Cardiac muscle cell (in vitro differentiated cells and primary cell): ENCODE results near the gene TMEM175. TPM values are rescaled to one million over a fixed set of nuclear protein-coding genes. Genes with fewer than 3 reads are reported as not detected.

ENCODE experiments used
- DNase-seq, 2 donors: peaks; one replicate each; pipeline versions ENCODE4 v3.0.0 to v3.0.0-alpha.2; 2010 to 2017; ENCODE audit warnings: low read depth in 1 of 2, low spot score in 1 of 2
- H3K27ac ChIP-seq: fragments of 200-600 bp; sonication (generic); 2 replicates; pipeline ENCODE4 v1.5.1; 2016
- H3K27me3 ChIP-seq: fragments of 200-600 bp; sonication (generic); 2 replicates; pipeline ENCODE4 v1.6.0; 2016; ENCODE audit warnings: control low read depth
- H3K36me3 ChIP-seq: fragments of 200-600 bp; sonication (generic); 2 replicates; pipeline ENCODE4 v1.5.1; 2016; ENCODE audit warnings: control low read depth
- H3K4me1 ChIP-seq: fragments of 200-600 bp; sonication (generic); 2 replicates; pipeline ENCODE4 v1.8.1; 2017; ENCODE audit warnings: low read depth, mild to moderate bottlenecking, mixed run types
- H3K4me3 ChIP-seq: fragments of 200-600 bp; sonication (generic); 2 replicates; pipeline ENCODE4 v1.5.1; 2016; ENCODE audit warnings: mild to moderate bottlenecking
- H3K9me3 ChIP-seq: fragments of 200-600 bp; sonication (generic); 2 replicates; pipeline ENCODE4 v1.5.1; 2017; ENCODE audit warnings: low read depth, mild to moderate bottlenecking, control low read depth
- CTCF ChIP-seq: IDR thresholded peaks from 2 replicates; pipeline ENCODE4 v1.5.1; 2012; ENCODE audit warnings: low read depth, mild to moderate bottlenecking, low read length
- polyA plus RNA-seq: library from polyadenylated mRNA; unstranded; fragments of >200 nt; fragmentation: Nextera tagmentation; extraction: Ambion mirVana; gene quantifications from 2 replicates; pipeline ENCODE4 v1.2.1, GENCODE V29; 2016
- total RNA-seq: library from RNA; depleted of rRNA; stranded (reverse); fragments of >200 nt; gene quantifications from 2 replicates; pipeline ENCODE4 v1.2.3, GENCODE V29; 2016

The TMEM175 gene
- total and polyA plus RNA-seq, 2 experiments from 2014 or later: 31.6 to 35.1 TPM

GRCh38 chr4:885353-885752 is 46.9 kb upstream of the TMEM175 start:
- no peak for DNase-seq
- Histone ChIP-seq H3K36me3 (no peaks in the 10 kb centered on the region), H3K4me1 (no peaks in the 10 kb centered on the region), H3K4me3 (no peak overlapping the region), H3K27me3 (no peaks in the 10 kb centered on the region), H3K27ac (no peak overlapping the region), H3K9me3 (no peaks in the 10 kb centered on the region)
- no peak for TF ChIP-seq CTCF

GRCh38 chr4:886244-886643 is 46.0 kb upstream of the TMEM175 start:
- H3K4me3 ChIP-seq: no peak overlapping the region
- no peak for DNase-seq
- H3K9me3 ChIP-seq: no peaks in the 10 kb centered on the region
- H3K27ac ChIP-seq: no peak overlapping the region
- no peaks in the 10 kb centered on the region for H3K36me3 ChIP-seq
- no peaks in the 10 kb centered on the region for H3K27me3 ChIP-seq
- H3K4me1 ChIP-seq: no peaks in the 10 kb centered on the region
- TF ChIP-seq CTCF: no peak

GRCh38 chr4:887034-887763 is 45.1 kb upstream of the TMEM175 start:
- Histone ChIP-seq H3K27ac (no peak overlapping the region), H3K27me3 (no peaks in the 10 kb centered on the region), H3K4me3 (no peak overlapping the region), H3K9me3 (no peaks in the 10 kb centered on the region), H3K36me3 (no peaks in the 10 kb centered on the region), H3K4me1 (no peaks in the 10 kb centered on the region)
- no peak for TF ChIP-seq CTCF
- DNase-seq: no peak

- Histone ChIP-seq H3K36me3 (no peaks in the 10 kb centered on the region), H3K4me1 (no peaks in the 10 kb centered on the region)
- no peak for TF ChIP-seq CTCF
Observed at GRCh38 chr4:888029-888428, 44.2 kb upstream of the TMEM175 start.

GRCh38 chr4:889516-889915 is 42.7 kb upstream of the TMEM175 start:
- Histone ChIP-seq H3K27me3 (no peaks in the 10 kb centered on the region), H3K27ac (no peak overlapping the region), H3K4me1 (no peaks in the 10 kb centered on the region), H3K4me3 (no peak overlapping the region), H3K9me3 (no peaks in the 10 kb centered on the region), H3K36me3 (no peaks in the 10 kb centered on the region)
- no peak for TF ChIP-seq CTCF
- DNase-seq: no peak

More at GRCh38 chr4:888029-888428, 44.2 kb upstream of the TMEM175 start:
- H3K4me3 ChIP-seq: no peak overlapping the region
- no peak overlapping the region for H3K27ac ChIP-seq
- DNase-seq: no peak
- H3K9me3 ChIP-seq: no peaks in the 10 kb centered on the region
- H3K27me3 ChIP-seq: no peaks in the 10 kb centered on the region
